GM13976 (cell line): ENCODE results near the gene SCAP.

Experiments
- DNase-seq: peaks from one replicate; pipeline ENCODE4 v3.0.0; 2012; ENCODE audit warnings: low spot score
- in situ Hi-C: fragments of 300-500 bp; cut with MboI; formaldehyde crosslinking; loops from one replicate; pipeline ENCODE4 v1.12.0; 2022; ENCODE audit warnings: low sequenced_read_pairs, mixed read lengths, inconsistent platforms; ENCODE audit not compliant: unreplicated experiment
- TF ChIP-seq, protein P1 (sequence below): IDR thresholded peaks from 2 replicates; pipeline ENCODE4 v1.5.1; 2012; ENCODE audit warnings: borderline replicate concordance, mild to moderate bottlenecking; ENCODE audit not compliant: insufficient read depth; ENCODE audit errors: extremely low read depth, missing control alignments, control extremely low read depth

Gene SCAP

DNA sequence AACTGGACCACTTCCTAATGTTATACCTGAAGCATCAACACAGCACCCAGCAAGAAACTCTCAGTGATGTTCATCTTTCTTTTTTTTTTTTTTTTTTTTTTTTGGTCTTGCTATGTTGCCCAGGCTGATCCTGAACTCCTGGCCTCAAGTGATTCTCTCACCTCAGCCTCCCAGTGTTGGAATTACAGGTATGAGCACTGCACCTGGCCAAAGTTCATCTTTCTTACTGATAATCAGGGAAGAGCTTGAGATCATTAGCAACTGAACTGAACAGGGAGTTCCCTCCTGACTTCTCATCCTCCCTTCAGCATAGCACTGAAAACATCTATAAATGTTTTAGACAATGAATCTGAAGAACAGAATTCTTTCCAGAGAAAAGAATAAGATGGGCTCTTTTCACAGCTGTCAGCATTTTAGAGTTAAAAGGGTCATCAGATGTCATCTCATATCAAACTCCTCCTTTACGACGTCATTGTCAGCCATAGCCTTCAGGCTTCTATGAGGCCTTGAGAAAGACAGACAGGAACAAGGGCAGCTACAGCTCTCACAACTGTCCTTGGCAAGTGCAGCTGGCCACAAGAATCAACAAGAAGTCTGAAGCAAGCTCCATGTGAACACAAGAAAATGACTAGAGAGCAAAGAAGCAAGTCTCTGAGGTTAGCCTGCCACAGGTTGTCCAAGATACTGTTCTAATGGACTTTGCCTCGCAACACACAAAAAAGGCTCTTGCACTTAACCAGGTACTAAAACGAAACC, 33.8 kb downstream of the SCAP start:
- in situ Hi-C loops, result no loop called here
- no peak for DNase-seq
- TF ChIP-seq, protein P1, sequence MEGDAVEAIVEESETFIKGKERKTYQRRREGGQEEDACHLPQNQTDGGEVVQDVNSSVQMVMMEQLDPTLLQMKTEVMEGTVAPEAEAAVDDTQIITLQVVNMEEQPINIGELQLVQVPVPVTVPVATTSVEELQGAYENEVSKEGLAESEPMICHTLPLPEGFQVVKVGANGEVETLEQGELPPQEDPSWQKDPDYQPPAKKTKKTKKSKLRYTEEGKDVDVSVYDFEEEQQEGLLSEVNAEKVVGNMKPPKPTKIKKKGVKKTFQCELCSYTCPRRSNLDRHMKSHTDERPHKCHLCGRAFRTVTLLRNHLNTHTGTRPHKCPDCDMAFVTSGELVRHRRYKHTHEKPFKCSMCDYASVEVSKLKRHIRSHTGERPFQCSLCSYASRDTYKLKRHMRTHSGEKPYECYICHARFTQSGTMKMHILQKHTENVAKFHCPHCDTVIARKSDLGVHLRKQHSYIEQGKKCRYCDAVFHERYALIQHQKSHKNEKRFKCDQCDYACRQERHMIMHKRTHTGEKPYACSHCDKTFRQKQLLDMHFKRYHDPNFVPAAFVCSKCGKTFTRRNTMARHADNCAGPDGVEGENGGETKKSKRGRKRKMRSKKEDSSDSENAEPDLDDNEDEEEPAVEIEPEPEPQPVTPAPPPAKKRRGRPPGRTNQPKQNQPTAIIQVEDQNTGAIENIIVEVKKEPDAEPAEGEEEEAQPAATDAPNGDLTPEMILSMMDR, result no peak

DNA sequence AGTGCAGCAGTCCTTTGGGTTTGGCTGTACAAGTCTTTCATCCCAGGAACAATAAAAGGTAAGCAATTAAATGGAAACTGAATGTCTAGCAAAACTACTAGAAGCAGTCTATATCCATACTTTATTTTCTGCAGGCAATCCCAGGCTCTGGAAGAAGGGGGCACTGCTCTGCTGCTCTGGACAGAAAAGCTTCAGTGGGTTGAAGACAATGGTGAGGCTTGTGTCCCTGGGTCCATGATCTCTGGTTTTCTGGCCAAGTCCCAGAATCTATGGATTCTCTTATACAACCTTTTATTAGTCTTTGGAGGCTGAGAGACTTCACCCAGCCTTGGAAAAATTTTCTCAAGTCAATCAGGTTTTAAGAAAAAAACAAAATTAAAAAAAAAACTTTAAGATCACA, 35.6 kb downstream of the SCAP start:
- TF ChIP-seq, protein P1, result no peak
- in situ Hi-C loops, result no loop called here
- DNase-seq, result no peak

DNA sequence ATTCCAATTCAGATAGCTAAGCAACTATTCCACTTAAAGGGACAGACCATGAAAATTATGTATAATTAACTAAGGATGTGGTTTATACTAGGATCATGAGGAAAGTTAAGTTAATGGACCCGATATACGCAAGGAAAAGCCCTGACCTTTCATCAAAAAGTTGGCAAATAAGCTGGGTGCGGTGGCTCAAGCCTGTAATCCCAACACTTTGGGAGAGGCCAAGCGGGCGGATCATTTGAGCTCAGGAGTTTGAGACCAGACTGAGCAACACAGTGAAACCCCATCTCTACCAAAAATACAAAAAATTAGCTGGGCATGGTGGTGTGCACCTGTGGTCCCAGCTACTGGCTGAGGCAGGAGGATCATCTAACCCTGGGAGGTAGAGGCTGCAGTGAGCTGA, 39.6 kb downstream of the SCAP start:
- in situ Hi-C loops, result no loop called here
- TF ChIP-seq, protein P1, result no peak
- DNase-seq, result no peak

DNA sequence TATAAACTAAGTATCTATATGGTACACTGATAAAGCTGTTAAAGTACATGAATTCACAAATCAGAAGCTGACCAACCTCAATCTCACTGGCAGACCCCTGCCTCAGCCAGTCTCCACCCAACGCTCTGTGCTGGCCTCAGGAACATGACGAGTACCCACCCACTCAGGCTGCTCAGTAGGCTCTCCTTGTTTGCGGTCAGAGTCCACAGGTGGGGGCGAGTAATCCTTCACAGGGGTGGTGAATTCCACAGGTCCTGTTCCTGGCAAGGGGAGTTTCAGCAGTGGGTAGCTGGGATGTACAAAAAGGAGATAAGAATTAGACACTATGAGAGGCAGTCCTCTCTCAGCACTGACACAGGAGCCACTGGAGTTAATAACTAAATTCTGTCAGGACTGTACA, 40.9 kb downstream of the SCAP start:
- in situ Hi-C loops, result no loop called here
- DNase-seq, result no peak
- TF ChIP-seq, protein P1, result no peak

DNA sequence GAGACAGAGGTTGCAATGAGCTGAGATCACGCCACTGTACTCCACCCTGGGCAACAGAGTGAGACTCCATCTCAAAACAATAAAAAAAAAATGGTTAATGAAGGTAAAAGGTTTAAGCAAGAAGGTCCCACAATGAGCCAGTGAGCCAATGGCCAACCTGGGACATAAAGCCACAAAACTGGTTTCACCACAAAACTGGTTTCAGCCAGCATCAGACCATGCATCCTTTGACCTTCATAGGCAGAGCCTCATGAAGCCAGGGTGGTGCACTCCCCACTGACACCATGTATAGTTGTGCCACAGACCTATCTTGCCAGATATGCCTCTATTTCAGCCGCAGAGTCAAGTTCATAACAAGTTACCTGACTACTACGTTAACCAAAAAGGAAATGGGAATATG, 41.9 kb downstream of the SCAP start:
- TF ChIP-seq, protein P1, result no peak
- DNase-seq, result no peak
- in situ Hi-C loops, result no loop called here

DNA sequence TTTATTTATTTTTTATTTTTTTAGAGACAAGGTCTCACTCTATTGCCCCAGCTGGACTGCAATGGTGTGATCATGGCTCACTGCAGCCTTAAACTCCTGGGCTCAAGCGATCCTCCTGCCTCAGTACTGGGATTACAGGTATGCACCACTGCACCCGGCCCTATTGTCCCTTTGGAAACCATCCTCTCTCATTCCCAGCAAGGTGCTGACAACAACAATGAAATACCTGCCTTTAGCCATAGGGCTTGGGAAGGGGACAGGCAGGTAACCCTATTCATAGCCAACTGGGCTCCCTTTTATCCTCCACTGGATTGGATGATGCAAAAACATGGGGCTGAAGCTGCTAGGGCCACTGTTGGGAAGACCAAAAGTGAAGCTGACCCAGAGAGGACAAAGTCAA, 43.1 kb downstream of the SCAP start:
- in situ Hi-C loops, result no loop called here
- DNase-seq, result no peak
- TF ChIP-seq, protein P1, result no peak

DNA sequence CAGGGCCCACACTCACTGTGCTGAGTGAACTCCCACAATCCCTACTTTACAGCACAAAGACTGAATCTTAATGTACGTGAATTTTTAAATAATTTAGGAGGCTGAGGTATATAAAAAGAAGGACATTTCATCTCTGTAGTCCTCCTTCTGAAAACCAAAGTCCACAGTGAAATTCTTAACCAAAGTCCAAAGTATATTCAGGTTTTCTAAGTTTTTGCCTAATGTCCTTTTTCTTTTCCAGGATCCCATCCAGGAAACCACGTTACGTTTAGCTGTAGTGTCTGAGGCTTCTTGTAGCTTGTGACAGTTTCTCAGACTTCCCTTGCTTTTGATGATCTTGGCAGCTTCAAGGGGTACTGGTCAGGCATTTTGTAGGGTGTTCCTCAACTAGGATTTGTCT, 44.5 kb downstream of the SCAP start:
- TF ChIP-seq, protein P1, result no peak
- DNase-seq, result no peak
- in situ Hi-C loops, result no loop called here
